GM19463 (cell line): ENCODE results near the gene KCNK10.
A peak's percentile ranks its signal among the peaks of the same experiment; 100 is the strongest.

Experiments
- ATAC-seq: cut with Tn5 transposase; IDR thresholded peaks from one replicate; pipeline ENCODE4 v1.9.1; 2021; ENCODE audit warnings: mild to moderate bottlenecking, moderate library complexity; ENCODE audit not compliant: unreplicated experiment

The KCNK10 gene

GRCh38 chr14:88191605-88192004, 131.5 kb downstream of the KCNK10 start:
- ATAC-seq = no peak

DNA sequence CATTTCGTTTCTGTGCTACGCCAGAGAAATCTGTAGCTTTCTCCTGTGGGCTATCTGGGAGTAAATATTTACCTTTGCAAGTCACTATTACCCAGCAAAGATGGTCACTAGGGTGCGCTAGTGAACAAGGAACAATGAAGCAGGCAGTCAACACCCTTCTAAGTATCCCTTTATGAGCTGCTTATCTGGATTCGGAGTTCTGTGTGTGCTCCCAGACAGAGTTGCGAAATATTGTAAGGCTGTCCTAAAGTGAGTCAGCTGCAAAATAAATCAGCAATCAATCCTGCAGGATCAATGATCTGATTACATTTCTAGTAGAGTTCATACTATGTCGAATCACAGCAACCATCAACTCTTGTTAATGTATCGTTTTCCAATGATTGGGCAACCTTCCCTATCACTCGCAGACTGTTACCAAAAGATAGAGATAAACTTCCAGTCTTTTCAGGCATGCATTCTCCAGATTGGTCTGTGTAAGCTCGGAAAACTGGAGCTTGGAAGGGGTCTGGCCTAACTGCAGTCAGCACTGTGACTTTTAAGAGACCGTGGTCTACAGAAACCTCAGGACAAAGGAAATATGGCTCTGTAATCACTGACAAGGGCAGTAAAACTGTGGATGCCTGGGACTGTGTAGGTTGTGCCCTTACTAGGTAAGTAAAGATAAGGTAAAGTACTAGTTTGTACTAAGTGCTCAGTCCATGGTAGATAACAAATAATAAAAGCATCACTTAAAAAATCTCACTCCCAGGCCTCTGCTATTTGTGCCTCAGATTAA, 133.5 kb downstream of the KCNK10 start:
- ATAC-seq = peak; percentile 81

GRCh38 chr14:88188745-88189416, 134.2 kb downstream of the KCNK10 start:
- peak; percentile 50 for ATAC-seq

DNA sequence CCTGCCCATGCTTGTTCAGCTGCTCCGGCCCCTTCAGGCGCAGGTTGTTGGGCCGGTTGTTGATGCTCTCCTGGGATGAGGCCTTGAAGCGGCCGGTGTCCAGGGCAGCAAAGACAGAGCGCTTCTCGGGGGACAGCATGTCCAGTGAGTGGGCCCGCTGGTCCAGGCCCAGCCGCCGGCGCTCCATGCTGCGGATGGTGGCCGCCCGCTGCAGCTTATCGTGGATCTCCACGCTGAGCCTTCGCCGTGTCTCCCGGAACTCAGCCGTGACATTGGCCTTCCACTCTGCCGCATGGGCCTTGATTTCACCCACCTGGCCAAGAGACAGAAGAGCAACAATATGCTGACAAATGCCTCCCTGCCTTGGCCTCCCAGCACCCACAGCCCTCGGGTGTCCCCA, 137.2 kb downstream of the KCNK10 start:
- no peak for ATAC-seq

DNA sequence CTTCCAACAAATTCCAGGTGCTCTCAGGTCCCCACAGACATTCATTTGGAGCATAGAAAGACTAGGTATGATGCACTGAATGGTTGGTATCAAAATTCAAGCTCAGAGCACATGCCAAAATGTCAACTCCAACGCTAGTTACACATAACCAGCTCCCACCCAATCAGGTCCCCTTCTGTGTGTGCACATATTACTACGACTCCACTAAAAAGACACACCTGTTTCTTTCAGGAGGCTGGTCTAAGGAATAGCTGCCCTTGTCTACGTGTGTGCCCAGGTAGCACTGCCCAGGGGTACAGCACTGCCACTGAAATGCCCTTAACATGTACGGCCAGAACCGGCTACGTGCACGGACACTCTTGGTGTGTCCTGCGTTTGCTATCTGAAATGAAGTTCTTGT, 138.1 kb downstream of the KCNK10 start:
- ATAC-seq = no peak

GRCh38 chr14:88181072-88181471, 142.0 kb downstream of the KCNK10 start:
- no peak for ATAC-seq

DNA sequence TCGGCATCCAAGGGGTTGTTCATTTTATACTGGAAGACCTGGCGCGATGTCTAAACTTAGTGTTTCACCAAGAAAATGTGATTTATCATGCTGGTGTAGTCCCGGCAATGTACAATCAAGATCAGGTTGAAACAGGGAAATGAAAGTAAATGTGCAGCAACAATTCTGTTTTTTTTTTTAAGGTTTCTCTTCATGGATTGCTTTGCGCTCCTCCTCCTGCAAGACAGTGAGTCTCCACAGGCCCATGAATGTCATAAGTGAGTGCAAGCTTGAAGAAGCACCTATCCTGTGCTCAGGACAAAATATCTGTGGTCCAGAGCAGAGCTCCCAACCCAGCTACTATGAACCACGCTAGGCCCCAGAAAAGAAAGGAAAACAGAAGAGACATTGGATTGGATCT, 143.4 kb downstream of the KCNK10 start:
- ATAC-seq = no peak

GRCh38 chr14:88170333-88170732, 152.7 kb downstream of the KCNK10 start:
- no peak for ATAC-seq

- peak; percentile 82 for ATAC-seq
These were observed 154.4 kb downstream of the KCNK10 start for GRCh38 chr14:88168498-88169165.

GRCh38 chr14:88168025-88168424, 155.0 kb downstream of the KCNK10 start:
- no peak for ATAC-seq

DNA sequence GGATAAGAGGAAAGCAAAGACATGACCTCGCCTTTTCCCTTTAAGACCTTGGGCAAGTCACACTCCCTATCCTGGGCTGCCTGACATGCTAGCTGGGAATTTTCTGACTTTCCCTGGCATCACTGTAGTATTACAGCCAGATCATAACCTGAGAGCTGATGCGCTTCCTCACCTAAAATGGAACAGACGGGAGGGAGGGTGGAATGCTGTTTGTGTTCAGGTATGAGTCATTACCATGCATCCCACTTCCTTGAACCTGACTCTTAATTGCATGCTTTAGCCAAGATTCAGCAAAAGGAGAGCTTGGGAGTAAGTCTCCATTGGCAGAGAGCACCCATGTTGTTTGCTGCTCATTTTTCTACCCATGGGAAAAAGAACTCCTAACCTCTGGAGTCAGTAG, 156.5 kb downstream of the KCNK10 start:
- no peak for ATAC-seq

DNA sequence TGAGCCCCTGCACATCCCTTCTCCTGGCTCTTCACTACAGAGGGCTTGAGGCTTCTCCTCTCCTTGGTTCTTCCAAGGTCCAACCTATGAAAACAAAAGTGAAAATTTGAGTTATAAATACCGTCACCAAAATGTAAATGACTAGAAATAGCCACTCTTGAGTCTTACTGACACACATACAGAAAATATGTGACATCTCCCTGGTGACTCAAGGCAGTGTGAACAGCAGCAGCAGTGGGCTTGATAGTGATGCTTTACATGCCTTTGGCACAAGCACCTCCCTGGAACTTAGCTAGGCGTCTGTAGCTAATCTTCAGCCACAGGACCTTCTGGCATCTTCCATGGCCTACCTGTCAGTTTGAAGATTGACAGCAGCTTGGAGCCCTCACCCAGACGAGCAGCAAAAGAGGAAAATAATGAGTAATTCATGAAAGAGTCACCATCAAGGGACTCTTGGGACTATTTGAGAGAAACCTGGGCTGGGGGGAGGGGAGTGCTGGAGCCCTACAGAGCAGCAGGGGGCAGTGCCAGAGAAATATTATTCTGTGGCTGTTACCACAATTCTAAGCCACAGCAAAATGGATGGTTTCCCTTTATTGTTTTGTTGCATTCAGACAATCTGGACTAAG, 158.0 kb downstream of the KCNK10 start:
- ATAC-seq = peak; percentile 40

GRCh38 chr14:88163731-88164255, 159.3 kb downstream of the KCNK10 start:
- ATAC-seq = no peak

GRCh38 chr14:88156127-88156526, 166.9 kb downstream of the KCNK10 start:
- ATAC-seq = no peak

GRCh38 chr14:88154926-88155325, 168.1 kb downstream of the KCNK10 start:
- no peak for ATAC-seq

DNA sequence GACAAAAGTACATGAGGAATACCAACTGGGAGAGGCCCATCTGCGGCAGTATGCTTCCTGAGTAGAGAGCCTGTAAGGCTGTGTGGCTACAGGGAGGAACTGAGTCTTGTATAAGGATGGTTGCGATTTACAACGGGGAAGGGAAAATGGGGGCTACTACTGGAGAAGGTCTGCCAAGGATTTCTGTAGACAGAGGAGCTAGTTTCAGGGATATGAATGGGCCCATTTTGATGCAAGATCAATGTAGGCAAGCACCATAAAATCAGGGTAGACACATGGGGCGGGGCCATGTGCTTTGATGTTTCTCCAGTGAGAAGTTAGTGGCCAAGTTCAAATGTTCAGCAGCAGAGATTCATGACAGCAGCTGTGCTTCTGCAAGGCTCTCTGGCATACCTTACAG, 168.7 kb downstream of the KCNK10 start:
- no peak for ATAC-seq

DNA sequence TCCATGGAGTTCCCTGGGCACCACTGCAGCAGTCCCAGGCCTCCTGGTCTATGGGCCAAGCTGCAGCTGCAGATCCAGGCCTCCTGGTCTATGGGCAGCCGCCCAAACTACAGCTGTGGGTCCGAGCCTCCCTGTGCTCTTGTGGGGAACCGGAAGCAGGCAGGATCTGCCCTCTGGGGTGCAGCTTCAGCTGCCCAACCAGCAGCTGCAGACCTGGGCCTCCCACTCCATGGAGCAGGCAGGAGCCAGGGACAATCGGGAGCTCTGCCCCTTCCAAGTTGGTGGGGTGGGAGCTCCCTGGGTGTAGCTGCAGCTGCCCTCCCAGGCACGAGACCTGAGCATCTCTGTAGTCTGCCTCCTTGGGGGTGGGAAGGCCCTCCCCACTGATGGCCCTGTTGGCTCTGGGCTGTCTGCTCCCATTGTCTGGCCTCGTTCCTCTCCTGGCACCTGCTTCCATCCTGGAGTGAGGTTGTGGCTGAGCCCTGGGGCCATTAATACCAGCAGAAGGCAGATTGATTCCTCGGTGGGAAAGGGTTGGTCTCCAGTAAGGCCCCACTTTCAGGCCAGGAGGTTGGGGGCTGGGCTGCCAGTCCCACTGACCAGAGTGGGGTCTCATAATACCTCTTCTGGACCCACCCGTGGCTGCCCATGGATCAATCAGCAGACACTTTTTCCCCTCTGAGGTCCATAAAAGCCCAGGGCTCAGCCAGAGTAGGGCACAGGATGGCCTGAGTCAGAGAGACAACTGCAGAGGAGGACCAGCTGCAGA, 176.0 kb downstream of the KCNK10 start:
- no peak for ATAC-seq

GRCh38 chr14:88143810-88144209, 179.3 kb downstream of the KCNK10 start:
- ATAC-seq = no peak

- no peak for ATAC-seq
These were observed 180.1 kb downstream of the KCNK10 start for GRCh38 chr14:88142997-88143396.

DNA sequence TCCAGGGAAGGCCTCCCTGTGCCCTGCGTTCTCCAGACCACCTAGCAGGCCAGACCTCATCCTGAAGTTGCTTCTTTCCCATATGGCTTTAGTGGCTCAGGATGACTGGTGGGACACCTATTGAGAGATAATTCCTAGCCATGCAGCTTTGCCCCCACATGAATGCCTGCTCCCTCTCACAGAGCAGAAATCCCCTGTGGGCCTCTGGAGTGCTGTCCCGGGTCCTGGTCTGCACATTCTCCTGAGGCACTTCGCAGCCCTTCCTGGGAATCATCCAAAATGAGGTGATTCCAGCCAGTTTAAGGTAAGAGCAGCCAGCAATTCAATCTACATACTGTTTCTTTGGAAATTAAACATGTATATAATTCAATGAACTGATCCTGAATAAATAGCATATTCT, 182.2 kb downstream of the KCNK10 start:
- ATAC-seq = no peak

- ATAC-seq = no peak
These were observed 185.7 kb downstream of the KCNK10 start for GRCh38 chr14:88137327-88137726.
